NT2/D1 (cell line): ENCODE results near the gene SLC4A11.

ENCODE experiments used
- YY1 ChIP-seq: IDR thresholded peaks from 2 replicates; pipeline ENCODE4 v1.6.1; 2011; ENCODE audit not compliant: insufficient read length, insufficient read depth
- ZNF274 ChIP-seq: IDR thresholded peaks from 2 replicates; pipeline ENCODE4 v1.6.1; 2011; ENCODE audit warnings: mild to moderate bottlenecking, low read depth, low read length

- TF ChIP-seq ZNF274 = no peak
- TF ChIP-seq YY1 = no peak
Measured at GRCh38 chr20:3262566-3262965, 23.6 kb upstream of the SLC4A11 start.
